ENCODE results near the gene FOSB. TPM values are rescaled to one million over a fixed set of nuclear protein-coding genes. Genes with fewer than 3 reads are reported as not detected.
A peak's percentile ranks its signal among the peaks of the same experiment; 100 is the strongest.

Gene FOSB
- total and polyA plus RNA-seq, 2 donors = 10.4 to 128 TPM

DNA sequence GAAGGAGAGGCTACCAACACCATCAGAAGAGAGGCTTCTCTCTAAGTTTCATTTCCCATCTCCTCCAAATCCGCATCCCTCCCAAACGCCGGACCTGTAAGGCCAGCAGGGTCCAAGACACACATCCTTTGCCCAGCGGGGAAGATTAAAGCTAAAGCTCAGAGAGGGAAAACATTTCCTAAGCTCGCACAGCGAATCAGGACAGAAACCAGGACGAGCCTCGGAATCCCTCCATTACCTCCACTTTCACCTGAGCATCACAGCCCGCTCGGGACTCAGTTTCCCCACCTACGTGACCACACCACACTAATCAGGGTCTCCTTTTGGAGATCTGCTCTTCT, 711 bp upstream of the FOSB start:
- DNase-seq (ENCODE audit: extremely low spot score) = no peak
- H3K27ac ChIP-seq (ENCODE audit: low read depth) = peak overlapping the region; percentile 60
- peak overlapping the region; percentile 12 for H3K4me3 ChIP-seq (ENCODE audit: low read depth, low read length)
- H3K36me3 ChIP-seq (ENCODE audit: insufficient read depth) = no peaks in the 10 kb centered on the region
- WGBS = under 1% methylated on average over 11 of the region's 11 CpGs
- no peaks in the 10 kb centered on the region for H3K4me1 ChIP-seq (ENCODE audit: insufficient read depth)

DNA sequence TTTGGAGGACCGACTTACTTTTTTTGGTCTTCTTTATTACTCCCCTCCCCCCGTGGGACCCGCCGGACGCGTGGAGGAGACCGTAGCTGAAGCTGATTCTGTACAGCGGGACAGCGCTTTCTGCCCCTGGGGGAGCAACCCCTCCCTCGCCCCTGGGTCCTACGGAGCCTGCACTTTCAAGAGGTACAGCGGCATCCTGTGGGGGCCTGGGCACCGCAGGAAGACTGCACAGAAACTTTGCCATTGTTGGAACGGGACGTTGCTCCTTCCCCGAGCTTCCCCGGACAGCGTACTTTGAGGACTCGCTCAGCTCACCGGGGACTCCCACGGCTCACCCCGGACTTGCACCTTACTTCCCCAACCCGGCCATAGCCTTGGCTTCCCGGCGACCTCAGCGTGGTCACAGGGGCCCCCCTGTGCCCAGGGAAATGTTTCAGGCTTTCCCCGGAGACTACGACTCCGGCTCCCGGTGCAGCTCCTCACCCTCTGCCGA, 409 bp downstream of the FOSB start:
- Histone ChIP-seq H3K4me1 (ENCODE audit: insufficient read depth) (no peaks in the 10 kb centered on the region), H3K36me3 (ENCODE audit: insufficient read depth) (no peaks in the 10 kb centered on the region), H3K27ac (ENCODE audit: low read depth) (peak overlapping the region; percentile 35), H3K4me3 (ENCODE audit: low read depth, low read length) (peak overlapping the region; percentile 48)
- DNase-seq (ENCODE audit: extremely low spot score) = no peak
- under 1% methylated on average over 31 of the region's 31 CpGs for WGBS

DNA sequence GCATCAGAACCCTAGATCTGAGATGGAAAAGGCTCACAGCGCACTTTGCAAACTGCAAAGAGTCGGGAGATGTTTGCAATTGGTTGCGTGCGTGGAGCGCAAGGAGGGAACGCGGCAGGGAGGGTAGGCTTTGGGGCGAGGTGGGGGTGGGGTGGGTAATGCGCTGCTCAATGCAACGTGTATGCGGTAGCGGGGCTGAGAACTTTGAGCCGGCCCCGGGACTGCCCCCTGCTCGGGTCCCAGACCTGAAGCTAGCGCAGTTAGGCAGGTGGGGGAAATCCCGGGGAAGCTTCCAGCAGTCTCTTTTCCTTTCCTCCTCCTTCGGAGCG, 971 bp downstream of the FOSB start:
- H3K36me3 ChIP-seq (ENCODE audit: insufficient read depth) = no peaks in the 10 kb centered on the region
- H3K4me3 ChIP-seq (ENCODE audit: low read depth, low read length) = peak overlapping the region; percentile 48
- H3K27ac ChIP-seq (ENCODE audit: low read depth) = peak overlapping the region; percentile 76
- no peaks in the 10 kb centered on the region for H3K4me1 ChIP-seq (ENCODE audit: insufficient read depth)
- whole genome bisulfite sequencing = 0% methylated on average over 19 of the region's 19 CpGs
- peak; percentile 21 for DNase-seq (ENCODE audit: extremely low spot score)

DNA sequence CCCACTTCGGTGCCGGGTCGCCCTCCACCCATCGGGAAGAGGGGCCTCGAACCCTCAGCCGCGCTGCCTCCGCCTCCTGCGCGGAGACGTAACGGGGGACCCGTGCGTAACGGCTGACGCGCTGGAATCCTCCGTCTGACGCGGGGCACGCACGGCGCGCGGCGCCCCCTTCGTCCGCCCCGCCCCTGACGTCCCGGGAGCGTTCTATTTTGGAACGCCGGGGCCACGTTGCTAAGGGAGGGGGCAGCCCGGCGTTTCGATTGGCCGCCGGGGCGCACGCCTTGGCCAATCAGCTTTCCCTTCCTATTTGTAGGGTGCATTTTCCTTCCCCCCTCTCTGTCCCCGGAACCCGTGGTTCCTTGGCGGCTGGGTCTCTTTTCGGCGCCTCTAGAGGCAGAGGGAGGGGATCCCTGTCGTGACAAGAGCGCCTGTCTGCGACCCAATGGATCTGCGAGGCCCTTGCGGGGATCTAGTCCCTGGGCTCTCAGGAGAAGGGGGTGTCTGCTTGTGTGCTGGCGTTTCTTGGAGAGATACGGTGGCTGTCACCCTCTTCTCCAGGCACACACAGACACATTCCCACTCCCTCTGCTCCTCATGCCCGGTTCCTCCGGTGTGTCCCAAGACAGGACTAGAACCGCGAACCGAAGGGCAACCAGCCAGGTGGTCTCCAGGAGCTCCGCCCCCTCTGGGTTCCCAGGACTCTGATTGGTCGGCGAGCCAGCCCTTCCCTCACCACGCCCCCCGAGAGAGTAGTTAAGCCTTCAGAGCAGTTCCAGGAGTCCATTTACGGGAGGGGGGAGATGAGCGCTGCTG, 1.5 kb downstream of the FOSB start:
- Histone ChIP-seq H3K4me1 (ENCODE audit: insufficient read depth) (no peaks in the 10 kb centered on the region), H3K4me3 (ENCODE audit: low read depth, low read length) (peak overlapping the region; percentile 48), H3K27ac (ENCODE audit: low read depth) (peak overlapping the region; percentile 76), H3K36me3 (ENCODE audit: insufficient read depth) (no peaks in the 10 kb centered on the region)
- under 1% methylated on average over 65 of the region's 66 CpGs for WGBS
- peak; percentile 82 for DNase-seq (ENCODE audit: extremely low spot score)

DNA sequence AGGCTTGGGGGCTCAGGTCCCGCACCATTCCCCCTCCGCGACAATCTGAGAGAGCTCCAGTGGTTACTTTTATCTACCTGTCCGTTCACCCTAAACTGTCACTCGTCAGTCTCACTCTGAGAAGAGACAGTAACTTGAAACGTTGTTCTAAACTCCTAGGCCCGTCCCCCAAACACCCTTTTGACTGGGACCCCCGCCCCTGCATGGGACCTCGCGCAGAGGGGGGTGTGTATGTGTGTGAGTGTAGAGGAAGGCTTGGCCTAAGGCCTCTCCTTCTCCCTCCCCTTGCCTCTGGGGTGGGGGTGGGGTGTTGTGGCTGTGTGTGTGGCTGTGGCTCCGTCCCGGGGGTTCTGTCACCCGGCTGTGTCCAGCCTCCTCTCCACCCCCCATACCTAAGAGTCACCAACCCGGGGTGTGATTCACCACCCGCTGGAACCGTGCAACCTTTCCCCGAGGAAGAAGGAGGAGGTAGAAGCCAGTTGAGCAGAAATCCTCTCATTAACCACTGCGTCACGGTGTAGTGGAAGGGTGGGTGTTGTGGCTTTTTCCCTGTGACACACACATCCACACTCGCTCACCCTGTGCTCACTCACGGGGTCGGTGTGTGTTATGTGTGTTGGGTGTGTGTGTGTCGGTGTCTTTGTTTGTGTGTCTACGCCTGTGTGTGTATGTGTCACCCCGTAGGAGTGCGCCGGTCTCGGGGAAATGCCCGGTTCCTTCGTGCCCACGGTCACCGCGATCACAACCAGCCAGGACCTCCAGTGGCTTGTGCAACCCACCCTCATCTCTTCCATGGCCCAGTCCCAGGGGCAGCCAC, 2.4 kb downstream of the FOSB start:
- Histone ChIP-seq H3K27ac (ENCODE audit: low read depth) (peak overlapping the region; percentile 73), H3K36me3 (ENCODE audit: insufficient read depth) (no peaks in the 10 kb centered on the region), H3K4me1 (ENCODE audit: insufficient read depth) (no peaks in the 10 kb centered on the region), H3K4me3 (ENCODE audit: low read depth, low read length) (peak overlapping the region; percentile 48)
- 45% methylated on average over 33 of the region's 33 CpGs for WGBS
- peak; percentile 52 for DNase-seq (ENCODE audit: extremely low spot score)

DNA sequence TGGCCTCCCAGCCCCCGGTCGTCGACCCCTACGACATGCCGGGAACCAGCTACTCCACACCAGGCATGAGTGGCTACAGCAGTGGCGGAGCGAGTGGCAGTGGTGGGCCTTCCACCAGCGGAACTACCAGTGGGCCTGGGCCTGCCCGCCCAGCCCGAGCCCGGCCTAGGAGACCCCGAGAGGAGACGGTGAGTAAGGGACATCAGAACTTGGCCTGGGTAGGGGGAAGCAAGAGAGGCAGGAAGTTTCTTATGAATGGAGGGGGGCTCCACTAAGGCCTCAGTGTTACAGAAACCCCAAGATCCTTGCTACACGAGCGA, 2.9 kb downstream of the FOSB start:
- no peaks in the 10 kb centered on the region for H3K4me1 ChIP-seq (ENCODE audit: insufficient read depth)
- 88% methylated on average over 15 of the region's 15 CpGs for WGBS
- no peak for DNase-seq (ENCODE audit: extremely low spot score)
- H3K4me3 ChIP-seq (ENCODE audit: low read depth, low read length) = no peak overlapping the region
- no peak overlapping the region for H3K27ac ChIP-seq (ENCODE audit: low read depth)
- no peaks in the 10 kb centered on the region for H3K36me3 ChIP-seq (ENCODE audit: insufficient read depth)

DNA sequence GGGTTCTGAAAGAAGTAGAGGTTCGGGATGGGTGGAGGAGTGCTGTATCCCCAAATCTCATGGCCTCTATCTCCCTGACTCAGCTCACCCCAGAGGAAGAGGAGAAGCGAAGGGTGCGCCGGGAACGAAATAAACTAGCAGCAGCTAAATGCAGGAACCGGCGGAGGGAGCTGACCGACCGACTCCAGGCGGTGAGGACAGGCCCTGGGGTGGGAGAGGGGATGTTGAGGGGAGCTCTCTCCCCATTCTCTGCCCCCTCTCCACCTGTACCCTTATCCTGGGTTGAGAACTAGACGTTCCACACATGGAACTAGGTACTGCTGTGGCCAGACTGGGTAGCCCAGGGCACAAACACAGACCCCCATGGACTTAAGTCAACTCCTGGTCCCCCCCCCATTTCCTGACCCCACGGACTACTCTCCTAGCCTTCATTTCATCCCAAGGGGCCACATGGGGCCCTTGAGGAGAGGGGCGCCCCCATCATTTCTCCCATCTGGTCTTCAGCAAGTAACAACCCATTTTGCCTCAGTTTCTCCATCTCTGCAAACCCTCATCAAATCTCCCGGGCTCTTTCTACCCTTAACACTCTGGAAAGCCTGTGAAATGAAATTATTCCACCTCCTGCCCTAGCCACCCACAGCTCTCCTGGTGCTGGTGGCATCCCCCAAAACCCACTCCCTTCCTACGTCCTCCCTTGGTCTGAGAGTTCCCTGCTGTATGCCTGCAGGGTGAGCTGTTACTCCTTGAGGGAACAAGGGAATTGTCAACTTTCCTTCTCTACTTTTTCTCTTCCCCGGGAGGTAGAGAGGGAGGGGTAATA, 3.5 kb downstream of the FOSB start:
- no peak overlapping the region for H3K4me3 ChIP-seq (ENCODE audit: low read depth, low read length)
- 87% methylated on average over 16 of the region's 16 CpGs for WGBS
- H3K36me3 ChIP-seq (ENCODE audit: insufficient read depth) = no peaks in the 10 kb centered on the region
- DNase-seq (ENCODE audit: extremely low spot score) = no peak
- no peaks in the 10 kb centered on the region for H3K4me1 ChIP-seq (ENCODE audit: insufficient read depth)
- no peak overlapping the region for H3K27ac ChIP-seq (ENCODE audit: low read depth)

DNA sequence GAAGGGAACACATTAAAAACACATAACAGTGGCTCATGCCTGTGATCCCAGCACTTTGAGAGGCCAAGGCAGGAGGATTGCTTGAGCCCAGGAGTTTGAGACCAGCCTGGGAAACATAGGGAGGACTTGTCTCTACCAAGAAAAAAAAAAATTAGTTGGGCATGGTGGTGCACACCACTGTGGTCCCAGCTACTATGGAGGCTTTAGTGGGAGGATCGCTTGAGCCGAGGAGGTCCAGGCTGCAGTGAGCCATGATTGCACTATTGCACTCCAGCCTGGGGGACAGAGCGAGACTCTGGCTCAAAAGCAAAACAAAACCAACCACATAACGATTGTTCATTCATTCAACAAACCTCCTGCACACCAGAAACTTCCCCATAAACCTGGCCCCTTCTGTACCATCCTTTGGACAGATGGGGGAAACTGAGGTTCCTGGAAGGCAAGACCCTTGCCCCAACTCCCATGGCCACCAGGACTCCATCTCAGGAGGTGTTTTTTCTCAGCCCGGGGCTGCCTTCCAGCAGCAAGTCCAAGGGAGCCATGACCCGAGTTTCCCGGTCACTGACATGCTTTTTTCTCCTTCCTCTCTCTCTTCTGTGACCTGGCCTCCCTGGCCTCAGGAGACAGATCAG, 4.3 kb downstream of the FOSB start:
- no peak overlapping the region for H3K4me3 ChIP-seq (ENCODE audit: low read depth, low read length)

DNA sequence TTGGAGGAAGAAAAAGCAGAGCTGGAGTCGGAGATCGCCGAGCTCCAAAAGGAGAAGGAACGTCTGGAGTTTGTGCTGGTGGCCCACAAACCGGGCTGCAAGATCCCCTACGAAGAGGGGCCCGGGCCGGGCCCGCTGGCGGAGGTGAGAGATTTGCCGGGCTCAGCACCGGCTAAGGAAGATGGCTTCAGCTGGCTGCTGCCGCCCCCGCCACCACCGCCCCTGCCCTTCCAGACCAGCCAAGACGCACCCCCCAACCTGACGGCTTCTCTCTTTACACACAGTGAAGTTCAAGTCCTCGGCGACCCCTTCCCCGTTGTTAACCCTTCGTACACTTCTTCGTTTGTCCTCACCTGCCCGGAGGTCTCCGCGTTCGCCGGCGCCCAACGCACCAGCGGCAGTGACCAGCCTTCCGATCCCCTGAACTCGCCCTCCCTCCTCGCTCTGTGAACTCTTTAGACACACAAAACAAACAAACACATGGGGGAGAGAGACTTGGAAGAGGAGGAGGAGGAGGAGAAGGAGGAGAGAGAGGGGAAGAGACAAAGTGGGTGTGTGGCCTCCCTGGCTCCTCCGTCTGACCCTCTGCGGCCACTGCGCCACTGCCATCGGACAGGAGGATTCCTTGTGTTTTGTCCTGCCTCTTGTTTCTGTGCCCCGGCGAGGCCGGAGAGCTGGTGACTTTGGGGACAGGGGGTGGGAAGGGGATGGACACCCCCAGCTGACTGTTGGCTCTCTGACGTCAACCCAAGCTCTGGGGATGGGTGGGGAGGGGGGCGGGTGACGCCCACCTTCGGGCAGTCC, 5.0 kb downstream of the FOSB start:
- H3K36me3 ChIP-seq (ENCODE audit: insufficient read depth) = no peaks in the 10 kb centered on the region
- no peak overlapping the region for H3K4me3 ChIP-seq (ENCODE audit: low read depth, low read length)
- no peak overlapping the region for H3K27ac ChIP-seq (ENCODE audit: low read depth)
- 43% methylated on average over 44 of the region's 44 CpGs for WGBS
- no peaks in the 10 kb centered on the region for H3K4me1 ChIP-seq (ENCODE audit: insufficient read depth)
- no peak for DNase-seq (ENCODE audit: extremely low spot score)

More for the DNA sequence above, 4.3 kb downstream of the FOSB start:
- H3K4me1 ChIP-seq (ENCODE audit: insufficient read depth) = no peaks in the 10 kb centered on the region
- H3K36me3 ChIP-seq (ENCODE audit: insufficient read depth) = no peaks in the 10 kb centered on the region
- DNase-seq (ENCODE audit: extremely low spot score) = no peak
- 67% methylated on average over 7 of the region's 7 CpGs for WGBS
- no peak overlapping the region for H3K27ac ChIP-seq (ENCODE audit: low read depth)

DNA sequence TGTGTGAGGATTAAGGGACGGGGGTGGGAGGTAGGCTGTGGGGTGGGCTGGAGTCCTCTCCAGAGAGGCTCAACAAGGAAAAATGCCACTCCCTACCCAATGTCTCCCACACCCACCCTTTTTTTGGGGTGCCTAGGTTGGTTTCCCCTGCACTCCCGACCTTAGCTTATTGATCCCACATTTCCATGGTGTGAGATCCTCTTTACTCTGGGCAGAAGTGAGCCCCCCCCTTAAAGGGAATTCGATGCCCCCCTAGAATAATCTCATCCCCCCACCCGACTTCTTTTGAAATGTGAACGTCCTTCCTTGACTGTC, 5.5 kb downstream of the FOSB start:
- Histone ChIP-seq H3K4me3 (ENCODE audit: low read depth, low read length) (no peak overlapping the region), H3K4me1 (ENCODE audit: insufficient read depth) (no peaks in the 10 kb centered on the region), H3K36me3 (ENCODE audit: insufficient read depth) (no peaks in the 10 kb centered on the region), H3K27ac (ENCODE audit: low read depth) (no peak overlapping the region)
- 48% methylated on average over 5 of the region's 5 CpGs for WGBS
- peak; percentile 28 for DNase-seq (ENCODE audit: extremely low spot score)

DNA sequence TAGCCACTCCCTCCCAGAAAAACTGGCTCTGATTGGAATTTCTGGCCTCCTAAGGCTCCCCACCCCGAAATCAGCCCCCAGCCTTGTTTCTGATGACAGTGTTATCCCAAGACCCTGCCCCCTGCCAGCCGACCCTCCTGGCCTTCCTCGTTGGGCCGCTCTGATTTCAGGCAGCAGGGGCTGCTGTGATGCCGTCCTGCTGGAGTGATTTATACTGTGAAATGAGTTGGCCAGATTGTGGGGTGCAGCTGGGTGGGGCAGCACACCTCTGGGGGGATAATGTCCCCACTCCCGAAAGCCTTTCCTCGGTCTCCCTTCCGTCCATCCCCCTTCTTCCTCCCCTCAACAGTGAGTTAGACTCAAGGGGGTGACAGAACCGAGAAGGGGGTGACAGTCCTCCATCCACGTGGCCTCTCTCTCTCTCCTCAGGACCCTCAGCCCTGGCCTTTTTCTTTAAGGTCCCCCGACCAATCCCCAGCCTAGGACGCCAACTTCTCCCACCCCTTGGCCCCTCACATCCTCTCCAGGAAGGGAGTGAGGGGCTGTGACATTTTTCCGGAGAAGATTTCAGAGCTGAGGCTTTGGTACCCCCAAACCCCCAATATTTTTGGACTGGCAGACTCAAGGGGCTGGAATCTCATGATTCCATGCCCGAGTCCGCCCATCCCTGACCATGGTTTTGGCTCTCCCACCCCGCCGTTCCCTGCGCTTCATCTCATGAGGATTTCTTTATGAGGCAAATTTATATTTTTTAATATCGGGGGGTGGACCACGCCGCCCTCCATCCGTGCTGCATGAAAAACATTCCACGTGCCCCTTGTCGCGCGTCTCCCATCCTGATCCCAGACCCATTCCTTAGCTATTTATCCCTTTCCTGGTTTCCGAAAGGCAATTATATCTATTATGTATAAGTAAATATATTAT, 6.1 kb downstream of the FOSB start:
- Histone ChIP-seq H3K36me3 (ENCODE audit: insufficient read depth) (no peaks in the 10 kb centered on the region), H3K4me3 (ENCODE audit: low read depth, low read length) (no peak overlapping the region), H3K27ac (ENCODE audit: low read depth) (no peak overlapping the region), H3K4me1 (ENCODE audit: insufficient read depth) (no peaks in the 10 kb centered on the region)
- 73% methylated on average over 27 of the region's 27 CpGs for WGBS
- no peak for DNase-seq (ENCODE audit: extremely low spot score)

Data from urinary bladder (tissue), 4 donors.